Motor neuron (in vitro differentiated cells): ENCODE results near the gene NR3C2. TPM values are rescaled to one million over a fixed set of nuclear protein-coding genes. Genes with fewer than 3 reads are reported as not detected.

Experiments used
- ATAC-seq, 8 experiments: fragments of 200-7000 bp; cut with Tn5 transposase; replicated peaks in 6 of 8; 2 replicates each; pipeline ENCODE4 v1.8.0; 2021; ENCODE audit warnings: mild to moderate bottlenecking in 8 of 8, moderate library complexity in 8 of 8
- H3K27ac ChIP-seq, 2 donors: fragments of 250-450 bp; sonication (Bioruptor Pico); 2 replicates each; pipeline ENCODE4 v1.9.0; 2021; ENCODE audit warnings: antibody characterized with exemption in 2 of 2, mild to moderate bottlenecking in 2 of 2, moderate library complexity in 1 of 2
- H3K4me1 ChIP-seq, 2 donors: fragments of 250-450 bp; sonication (Bioruptor Pico); replicated peaks in 1 of 2; 2 replicates each; pipeline ENCODE4 v1.6.1; 2021; ENCODE audit warnings: antibody characterized with exemption in 2 of 2, mild to moderate bottlenecking in 2 of 2, moderate library complexity in 1 of 2
- H3K4me3 ChIP-seq, 5 donors: fragments of 250-450 bp; sonication (Bioruptor Pico); 2 replicates each; pipeline ENCODE4 v1.9.0; 2021; ENCODE audit warnings: antibody characterized with exemption in 5 of 5, mild to moderate bottlenecking in 5 of 5, moderate library complexity in 4 of 5
- WGBS, 10 experiments: fragments of 450-650 bp; shearing (Covaris generic); methylation state at CpG; one replicate each; pipeline ENCODE4 v1.0.0; 2022; 5-methylcytosine and 5-hydroxymethylcytosine counted together
- in situ Hi-C, 9 experiments: fragments of 400-800 bp; cut with MboI; loops; one replicate each; pipeline ENCODE4 v1.15.0; 2021; ENCODE audit warnings: low sequenced_read_pairs in 9 of 9, low pct_unique_long_range_greater_than_20kb in 2 of 9; ENCODE audit not compliant: unreplicated experiment in 9 of 9
- total RNA-seq, 8 experiments: library from RNA; unstranded; fragments of 300-600 nt; gene quantifications; 2 replicates each; pipeline versions ENCODE4 v1.2.3 to v1.2.4, GENCODE V29; 2022

Gene NR3C2
- total RNA-seq, result 1 to 10 TPM in 4 of 8 experiments, under 1 TPM in 4; 0.25 to 8.3 (median 1.4) TPM

- Histone ChIP-seq H3K27ac (no peak within 1 kb of the TSS), H3K4me3 (peak within 1 kb of the TSS; percentile 61 to 94 (median 76)), H3K4me1 (peaks cover 0 to 2% of the 10 kb centered on the region in 2 donors)
- in situ Hi-C loops, result no loop called here
- ATAC-seq, result peak; percentile 89 to 92 (median 91)
- 0 to 1% (median 0%) methylated on average over 3 to 12 of the region's 65 CpGs; no CpG with 5 or more reads in 5 of the 10 experiments for WGBS, 10 experiments
Observed at GRCh38 chr4:148441986-148442831, at the start of gene NR3C2. Gene NR3C2 (minus strand): TSS chr4:148442414.

- no peak overlapping the region for H3K4me3 ChIP-seq
- in situ Hi-C loops, result no loop called here
- no peak for ATAC-seq
- H3K4me1 ChIP-seq, result no peaks in the 10 kb centered on the region
- 20 to 93% (median 59%) methylated on average over 1 to 2 of the region's 2 CpGs; no CpG with 5 or more reads in 5 of the 10 experiments for WGBS, 10 experiments
- no peak overlapping the region for H3K27ac ChIP-seq
Observed at GRCh38 chr4:148487181-148487580, 45.0 kb upstream of the NR3C2 start.

GRCh38 chr4:148481636-148482035 is 39.4 kb upstream of the NR3C2 start:
- in situ Hi-C loops, result no loop called here
- Histone ChIP-seq H3K4me1 (no peaks in the 10 kb centered on the region), H3K4me3 (no peak overlapping the region), H3K27ac (no peak overlapping the region)
- 20 to 92% (median 77%) methylated on average over 1 to 3 of the region's 3 CpGs for whole genome bisulfite sequencing, 10 experiments
- no peak for ATAC-seq

- H3K27ac ChIP-seq, result no peak overlapping the region
- no peak for ATAC-seq
Observed at GRCh38 chr4:148477276-148477675, 35.1 kb upstream of the NR3C2 start.

GRCh38 chr4:148469938-148470337 is 27.7 kb upstream of the NR3C2 start:
- WGBS, 10 experiments, result 0 to 86% (median 49%) methylated on average over 1 to 2 of the region's 2 CpGs; no CpG with 5 or more reads in 1 of the 10 experiments
- no peak for ATAC-seq

More at GRCh38 chr4:148477276-148477675, 35.1 kb upstream of the NR3C2 start:
- Histone ChIP-seq H3K4me3 (no peak overlapping the region), H3K4me1 (no peaks in the 10 kb centered on the region)
- WGBS, 10 experiments, result 0 to 79% (median 38%) methylated on average over 1 to 3 of the region's 3 CpGs; no CpG with 5 or more reads in 1 of the 10 experiments
- in situ Hi-C loops, result no loop called here

DNA sequence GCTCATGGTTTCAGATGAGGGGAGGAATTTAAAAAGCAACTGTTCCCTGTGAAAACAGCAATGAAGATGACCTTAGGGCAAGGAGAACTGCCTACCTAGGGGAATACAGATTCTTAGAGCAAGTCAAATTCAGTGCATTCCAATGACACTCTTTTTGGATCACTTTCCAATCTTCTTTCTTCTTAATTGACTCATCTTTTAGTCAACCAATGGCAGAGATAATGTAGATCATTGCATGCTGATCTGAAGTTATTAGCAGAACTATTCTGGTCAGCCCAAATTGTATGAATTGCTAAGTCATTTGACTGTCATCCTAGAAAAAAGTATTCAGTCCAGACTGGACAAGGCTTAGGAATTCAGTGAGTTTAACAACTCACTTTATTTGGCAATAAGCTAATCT is 12.6 kb upstream of the NR3C2 start:
- in situ Hi-C loops, result no loop called here
- Histone ChIP-seq H3K4me3 (no peak overlapping the region), H3K27ac (no peak overlapping the region), H3K4me1 (no peaks in the 10 kb centered on the region)
- peak in 2 of 8 experiments; percentile 44 to 86 for ATAC-seq

More at GRCh38 chr4:148469938-148470337, 27.7 kb upstream of the NR3C2 start:
- Histone ChIP-seq H3K4me1 (no peaks in the 10 kb centered on the region), H3K27ac (no peak overlapping the region), H3K4me3 (no peak overlapping the region)
- in situ Hi-C loops, result no loop called here

GRCh38 chr4:148453833-148454232 is 11.6 kb upstream of the NR3C2 start:
- Histone ChIP-seq H3K4me3 (no peak overlapping the region), H3K4me1 (no peaks in the 10 kb centered on the region), H3K27ac (no peak overlapping the region)
- no peak for ATAC-seq
- in situ Hi-C loops, result no loop called here
- WGBS, 10 experiments, result 63 to 100% (median 88%) methylated on average over 1 to 4 of the region's 4 CpGs

DNA sequence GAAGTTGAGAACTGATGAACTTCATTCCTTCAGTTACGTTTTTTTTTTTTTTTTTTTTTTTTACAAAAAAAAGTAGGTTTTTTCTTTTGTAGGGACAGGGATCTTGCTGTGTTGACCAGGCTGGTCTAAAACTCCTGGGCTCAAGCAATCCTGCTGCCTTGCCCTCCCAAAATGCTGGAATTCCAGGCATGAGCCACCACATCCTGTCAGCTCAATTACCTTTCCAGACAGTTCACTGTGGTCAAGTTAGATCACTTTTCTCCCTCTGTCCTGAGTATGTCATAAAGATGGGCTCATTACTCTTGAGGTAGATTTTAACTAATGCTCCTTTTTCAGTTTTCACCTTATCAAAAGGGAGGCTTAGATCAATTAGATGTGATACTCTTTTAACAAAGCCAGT is 10.8 kb upstream of the NR3C2 start:
- in situ Hi-C loops, result no loop called here
- ATAC-seq, result no peak
- Histone ChIP-seq H3K27ac (no peak overlapping the region), H3K4me3 (no peak overlapping the region), H3K4me1 (no peaks in the 10 kb centered on the region)
- WGBS, 10 experiments, result 20 to 89% (median 56%) methylated on average over 1 of the region's 1 CpG; no CpG with 5 or more reads in 2 of the 10 experiments

DNA sequence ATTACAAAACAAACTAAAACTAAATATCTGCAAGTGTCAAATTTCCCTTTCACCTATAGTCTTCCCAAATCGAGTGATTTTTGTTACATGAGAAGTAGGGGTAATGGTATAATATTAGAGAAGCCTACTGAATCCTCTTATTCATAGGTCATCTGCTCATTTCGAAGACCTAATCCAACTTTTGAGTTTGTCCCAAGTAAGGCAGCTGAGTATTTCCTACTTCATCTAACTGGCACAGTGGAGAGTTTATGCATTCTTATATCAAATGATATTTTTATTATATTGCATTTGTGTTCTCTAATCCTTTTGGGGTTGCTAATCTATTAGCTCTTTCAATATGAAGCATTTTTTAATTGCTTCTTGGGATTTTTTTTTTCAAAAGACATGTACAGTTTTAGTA is 7.7 kb upstream of the NR3C2 start:
- no peak for ATAC-seq
- in situ Hi-C loops, result no loop called here
- 0 to 100% (median 85%) methylated on average over 1 to 2 of the region's 2 CpGs; no CpG with 5 or more reads in 3 of the 10 experiments for WGBS, 10 experiments
- Histone ChIP-seq H3K4me1 (no peaks in the 10 kb centered on the region), H3K4me3 (no peak overlapping the region), H3K27ac (no peak overlapping the region)

DNA sequence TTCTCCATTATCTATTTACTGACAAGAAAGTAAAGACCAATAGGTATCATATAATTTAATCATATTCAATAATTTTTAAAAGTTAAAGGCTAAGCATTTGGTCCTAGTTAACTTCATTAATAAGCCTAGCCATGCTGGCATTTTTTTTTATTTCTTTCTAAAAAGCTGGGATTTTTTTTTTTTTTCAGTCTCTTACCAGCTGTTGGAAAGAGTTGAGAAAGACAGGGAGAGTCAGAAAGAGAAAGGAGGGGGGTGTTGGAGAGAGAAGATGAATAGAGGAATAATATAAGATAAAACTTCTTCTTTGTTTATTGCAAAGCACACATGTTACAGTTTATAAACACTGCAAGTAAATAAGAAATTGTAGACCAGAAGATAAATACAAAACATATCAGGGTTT is 5.9 kb upstream of the NR3C2 start:
- Histone ChIP-seq H3K4me1 (no peaks in the 10 kb centered on the region), H3K27ac (no peak overlapping the region), H3K4me3 (no peak overlapping the region)
- in situ Hi-C loops, result no loop called here
- ATAC-seq, result no peak

DNA sequence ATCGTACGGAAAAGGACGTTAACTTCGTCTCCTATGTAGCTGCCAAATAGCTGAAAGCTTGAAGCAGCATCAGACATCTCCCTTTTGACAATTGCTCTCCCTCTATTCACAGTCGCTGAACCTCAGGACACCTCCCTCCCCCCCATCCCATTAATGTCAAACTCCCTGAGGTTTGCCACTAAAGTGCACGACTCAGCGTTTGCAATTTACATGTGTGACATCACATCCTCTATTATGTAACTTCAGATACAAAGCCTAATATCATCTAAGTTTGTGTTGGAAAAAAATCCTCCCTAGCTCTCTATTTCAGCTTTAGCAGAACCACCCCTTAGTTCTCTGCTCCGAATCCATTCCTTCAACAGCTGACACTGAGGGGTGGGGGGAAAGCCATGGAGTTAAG is 5.5 kb upstream of the NR3C2 start:
- ATAC-seq, result peak in 2 of 8 experiments; percentile 4 to 7
- no peaks in the 10 kb centered on the region for H3K4me1 ChIP-seq
- WGBS, 10 experiments, result 0 to 43% (median 11%) methylated on average over 1 to 8 of the region's 8 CpGs
- no peak overlapping the region for H3K27ac ChIP-seq
- in situ Hi-C loops, result no loop called here
- no peak overlapping the region for H3K4me3 ChIP-seq

DNA sequence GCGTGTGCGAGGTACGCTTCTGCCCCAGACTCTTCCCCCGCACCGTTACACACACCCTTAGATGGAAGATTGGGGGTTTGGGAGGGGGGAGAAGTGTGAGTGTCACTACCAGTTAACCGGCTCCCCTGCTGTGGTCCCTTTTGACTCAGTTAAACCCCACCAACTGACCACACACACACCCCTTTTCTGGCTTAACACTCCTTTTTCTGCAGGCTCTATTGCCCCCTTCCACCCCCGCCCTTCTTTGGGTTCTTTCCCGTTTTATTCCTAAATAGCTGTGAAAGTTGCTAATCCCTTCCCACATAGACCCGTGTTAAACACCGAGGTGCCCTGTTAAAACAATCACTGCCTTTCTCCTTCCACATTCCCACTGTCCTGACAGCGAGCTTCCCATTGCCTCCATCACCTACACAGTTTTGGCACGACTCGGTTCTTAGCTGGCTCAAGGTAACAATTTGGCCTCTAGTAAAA is 3.7 kb upstream of the NR3C2 start:
- Histone ChIP-seq H3K4me1 (peaks cover 0 to 2% of the 10 kb centered on the region in 2 donors), H3K27ac (no peak overlapping the region), H3K4me3 (peak overlapping the region; percentile 61 to 94 (median 76))
- ATAC-seq, result no peak
- in situ Hi-C loops, result no loop called here
- WGBS, 10 experiments, result 0 to 33% (median 6%) methylated on average over 1 to 8 of the region's 13 CpGs; no CpG with 5 or more reads in 2 of the 10 experiments

DNA sequence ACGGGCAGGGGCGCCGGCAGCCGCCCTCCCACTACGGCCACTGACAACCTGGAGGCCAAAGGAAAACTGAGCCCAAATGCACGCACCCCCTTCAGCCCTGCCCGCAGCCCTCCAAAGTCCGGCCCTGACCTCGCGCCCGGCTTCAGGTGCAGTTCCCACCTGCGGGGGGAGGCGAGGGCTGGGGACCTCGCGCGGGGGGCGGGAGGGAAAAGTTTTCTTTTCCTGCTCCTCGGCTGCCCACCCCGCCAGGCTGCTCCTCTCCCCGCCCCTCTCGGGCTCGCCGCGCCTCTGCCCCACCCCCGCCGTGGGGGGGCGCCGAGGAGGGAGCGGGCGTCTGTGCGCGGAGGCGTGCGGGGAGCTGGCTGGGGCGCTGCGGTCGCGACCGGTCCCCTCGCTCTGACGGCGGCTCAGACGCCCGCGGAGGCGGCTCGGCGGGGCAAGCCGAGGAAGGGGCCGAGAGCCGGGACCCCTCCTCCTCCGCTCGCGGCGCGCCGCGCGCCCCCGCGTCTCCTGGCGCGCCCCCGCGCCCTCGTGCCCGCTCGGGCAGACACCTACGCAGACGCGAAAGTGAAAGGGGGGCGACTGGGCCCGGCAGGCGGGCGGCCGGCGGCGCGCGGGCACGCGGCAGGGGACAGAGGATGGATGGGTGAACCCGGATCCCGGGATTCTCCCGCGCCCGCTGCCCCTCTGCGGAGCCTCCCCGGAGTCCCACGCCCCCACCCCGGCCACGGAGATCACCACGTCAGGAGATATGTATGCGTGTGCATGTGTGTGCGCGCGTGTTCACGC is 3.1 kb upstream of the NR3C2 start:
- in situ Hi-C loops, result no loop called here
- Histone ChIP-seq H3K4me1 (peaks cover 0 to 2% of the 10 kb centered on the region in 2 donors), H3K4me3 (peak overlapping the region; percentile 61 to 94 (median 76)), H3K27ac (no peak overlapping the region)
- ATAC-seq, result peak in 7 of 8 experiments; percentile 2 to 33 (median 17)
- WGBS, 10 experiments, result no CpG with 5 or more reads among the region's 98 CpGs
